Vagina (tissue), 2 donors: ENCODE results near the gene PHF21B. TPM values are rescaled to one million over a fixed set of nuclear protein-coding genes. Genes with fewer than 3 reads are reported as not detected.

Experiments used
- DNase-seq, 2 donors: peaks; one replicate each; pipeline ENCODE4 v3.0.0-alpha.2; 2017; ENCODE audit errors: extremely low spot score in 2 of 2
- H3K27ac ChIP-seq: fragments of 200-600 bp; sonication (generic); one replicate; pipeline ENCODE4 v1.5.1; 2019
- H3K27me3 ChIP-seq: fragments of 200-600 bp; sonication (generic); one replicate; pipeline ENCODE4 v1.5.1; 2019
- H3K36me3 ChIP-seq, 2 donors: fragments of 200-600 bp; sonication (generic); one replicate each; pipeline ENCODE4 v1.5.1; 2017 to 2019
- H3K4me1 ChIP-seq: fragments of 200-600 bp; sonication (generic); one replicate; pipeline ENCODE4 v1.5.1; 2019
- H3K4me3 ChIP-seq, 2 donors: fragments of 200-600 bp; sonication (generic); 1 replicate in 1 of 2; 2 replicates in 1 of 2; pipeline ENCODE4 v1.5.1; 2016 to 2019
- H3K9me3 ChIP-seq: fragments of 200-600 bp; sonication (generic); one replicate; pipeline ENCODE4 v1.5.1; 2019
- CTCF ChIP-seq, 3 experiments: fragments of 450-650 bp in 2 of 3; fragments of 200-600 bp in 1 of 3; sonication (generic) in 1 of 3; IDR thresholded peaks; one replicate each; pipeline ENCODE4 v1.5.1; 2017 to 2019; ENCODE audit warnings: antibody characterized with exemption in 3 of 3, mild to moderate bottlenecking in 2 of 3, moderate library complexity in 2 of 3
- POLR2A ChIP-seq, 2 donors: fragments of 450-650 bp; IDR thresholded peaks; one replicate each; pipeline ENCODE4 v1.6.1; 2017; ENCODE audit warnings: antibody characterized with exemption in 2 of 2, mild to moderate bottlenecking in 2 of 2, moderate library complexity in 2 of 2
- POLR2AphosphoS5 ChIP-seq, 2 donors: sonication (generic); formaldehyde crosslinking; IDR thresholded peaks; one replicate each; pipeline ENCODE4 v1.9.0; 2017; ENCODE audit warnings: antibody characterized with exemption in 2 of 2, mild to moderate bottlenecking in 2 of 2, low read depth in 1 of 2; ENCODE audit not compliant: insufficient read depth in 1 of 2
- intact Hi-C: fragments of 100-400 bp; cut with DNase I; formaldehyde crosslinking; loops from one replicate; pipeline ENCODE4 v1.15.1; 2023
- total RNA-seq: library from RNA; depleted of rRNA; stranded (reverse); fragments of >200 nt; gene quantifications from one replicate; pipeline ENCODE4 v1.2.3, GENCODE V29; 2016

The PHF21B gene
- total RNA-seq, 1 donor from 2014 or later, result 2.2 TPM

GRCh38 chr22:44995105-44995514 is 14.7 kb downstream of the PHF21B start:
- intact Hi-C loops, result no loop called here
- no peak overlapping the region for H3K27ac ChIP-seq

GRCh38 chr22:44994399-44995104 is 15.3 kb downstream of the PHF21B start:
- TF ChIP-seq CTCF (IDR thresholded peaks at IDR 0.05), result no peak
- TF ChIP-seq POLR2AphosphoS5 (IDR thresholded peaks at IDR 0.05; ENCODE audit: insufficient read depth in 1 of 2, low read depth in 1 of 2), result no peak
- no peak for TF ChIP-seq POLR2A (IDR thresholded peaks at IDR 0.05)

More at GRCh38 chr22:44995105-44995514, 14.7 kb downstream of the PHF21B start:
- Histone ChIP-seq H3K27me3 (no peaks in the 10 kb centered on the region), H3K9me3 (no peaks in the 10 kb centered on the region), H3K4me1 (peaks cover 30% of the 10 kb centered on the region), H3K4me3 (no peak overlapping the region), H3K36me3 (no peaks in the 10 kb centered on the region)
- TF ChIP-seq CTCF (IDR thresholded peaks at IDR 0.05) (no peak), POLR2A (IDR thresholded peaks at IDR 0.05) (no peak), POLR2AphosphoS5 (IDR thresholded peaks at IDR 0.05; ENCODE audit: insufficient read depth in 1 of 2, low read depth in 1 of 2) (no peak)
- no peak for DNase-seq

GRCh38 chr22:44992166-44992565 is 17.6 kb downstream of the PHF21B start:
- Histone ChIP-seq H3K9me3 (no peaks in the 10 kb centered on the region), H3K27ac (no peak overlapping the region), H3K4me3 (no peak overlapping the region), H3K4me1 (peaks cover 24% of the 10 kb centered on the region), H3K36me3 (no peaks in the 10 kb centered on the region), H3K27me3 (no peaks in the 10 kb centered on the region)
- DNase-seq, result no peak
- intact Hi-C loops, result no loop called here
- no peak for TF ChIP-seq POLR2A (IDR thresholded peaks at IDR 0.05)
- TF ChIP-seq POLR2AphosphoS5 (IDR thresholded peaks at IDR 0.05; ENCODE audit: insufficient read depth in 1 of 2, low read depth in 1 of 2), result no peak
- no peak for TF ChIP-seq CTCF (IDR thresholded peaks at IDR 0.05)

More at GRCh38 chr22:44994399-44995104, 15.3 kb downstream of the PHF21B start:
- Histone ChIP-seq H3K36me3 (no peaks in the 10 kb centered on the region), H3K27me3 (no peaks in the 10 kb centered on the region), H3K4me1 (peaks cover 30% of the 10 kb centered on the region), H3K27ac (no peak overlapping the region), H3K9me3 (no peaks in the 10 kb centered on the region), H3K4me3 (no peak overlapping the region)
- intact Hi-C loops, result no loop called here
- DNase-seq, result no peak

GRCh38 chr22:44991218-44991617 is 18.6 kb downstream of the PHF21B start:
- no peaks in the 10 kb centered on the region for H3K9me3 ChIP-seq
- no peak for TF ChIP-seq POLR2A (IDR thresholded peaks at IDR 0.05)
- TF ChIP-seq CTCF (IDR thresholded peaks at IDR 0.05), result no peak
- TF ChIP-seq POLR2AphosphoS5 (IDR thresholded peaks at IDR 0.05; ENCODE audit: insufficient read depth in 1 of 2, low read depth in 1 of 2), result no peak
- intact Hi-C loops, result no loop called here
- H3K27ac ChIP-seq, result no peak overlapping the region
- no peaks in the 10 kb centered on the region for H3K36me3 ChIP-seq
- no peak for DNase-seq
- no peaks in the 10 kb centered on the region for H3K27me3 ChIP-seq
- H3K4me3 ChIP-seq, result no peak overlapping the region
- peaks cover 24% of the 10 kb centered on the region for H3K4me1 ChIP-seq

- Histone ChIP-seq H3K27ac (no peak overlapping the region), H3K4me1 (peaks cover 21% of the 10 kb centered on the region), H3K9me3 (no peaks in the 10 kb centered on the region), H3K27me3 (no peaks in the 10 kb centered on the region), H3K36me3 (no peaks in the 10 kb centered on the region), H3K4me3 (no peak overlapping the region)
- DNase-seq, result no peak
- intact Hi-C loops, result no loop called here
- no peak for TF ChIP-seq POLR2AphosphoS5 (IDR thresholded peaks at IDR 0.05; ENCODE audit: insufficient read depth in 1 of 2, low read depth in 1 of 2)
- no peak for TF ChIP-seq CTCF (IDR thresholded peaks at IDR 0.05)
- no peak for TF ChIP-seq POLR2A (IDR thresholded peaks at IDR 0.05)
These were observed 19.0 kb downstream of the PHF21B start for GRCh38 chr22:44990810-44991209.
